Measurements from ENCODE around the gene NDUFS8.

Gene NDUFS8

DNA sequence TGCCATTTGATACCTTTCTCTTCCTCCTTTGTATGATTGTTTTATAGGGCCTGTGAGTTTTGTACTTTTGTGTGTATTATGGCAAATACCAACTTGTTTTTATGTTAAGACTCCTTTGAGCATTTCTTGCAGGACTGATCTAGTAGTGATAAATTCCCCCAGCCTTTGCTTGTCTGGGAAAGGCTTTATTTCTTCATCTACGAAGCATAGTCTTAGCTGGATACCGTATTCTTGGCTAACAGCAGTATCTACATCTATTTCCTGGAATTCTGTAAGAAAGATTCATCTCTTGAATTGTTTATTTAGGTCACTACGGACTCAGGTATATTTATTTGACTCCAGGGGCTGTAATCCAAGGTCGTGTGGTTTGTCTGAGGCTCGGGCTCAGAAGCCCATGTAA is 6.0 kb upstream of the NDUFS8 start:
- H3K27me3 ChIP-seq (ENCODE audit: insufficient read depth, insufficient read length): no peaks in the 10 kb centered on the region
- H3K36me3 ChIP-seq (ENCODE audit: insufficient read depth, insufficient read length, low read length): peaks cover 33% of the 10 kb centered on the region
- peaks cover 39% of the 10 kb centered on the region for H3K4me1 ChIP-seq (ENCODE audit: insufficient read depth, insufficient read length)
- no peak for DNase-seq (ENCODE audit: low read depth, low spot score)
- no peak overlapping the region for H3K9ac ChIP-seq (ENCODE audit: insufficient read length, low read depth)
- H3K9me3 ChIP-seq (ENCODE audit: insufficient read depth, low read length): peaks cover 7% of the 10 kb centered on the region; the same call in 1 of the 2 replicates
- H3K4me3 ChIP-seq (ENCODE audit: insufficient read length, low read depth): no peak overlapping the region
- no peak for TF ChIP-seq SUZ12 (IDR thresholded peaks at IDR 0.05; ENCODE audit: extremely low read depth, insufficient read depth, insufficient read length)
- no peak for TF ChIP-seq YY1 (IDR thresholded peaks at IDR 0.05; ENCODE audit: insufficient read depth, insufficient read length)
- no peak for TF ChIP-seq ZNF274 (IDR thresholded peaks at IDR 0.05; ENCODE audit: low read depth, low read length)

DNA sequence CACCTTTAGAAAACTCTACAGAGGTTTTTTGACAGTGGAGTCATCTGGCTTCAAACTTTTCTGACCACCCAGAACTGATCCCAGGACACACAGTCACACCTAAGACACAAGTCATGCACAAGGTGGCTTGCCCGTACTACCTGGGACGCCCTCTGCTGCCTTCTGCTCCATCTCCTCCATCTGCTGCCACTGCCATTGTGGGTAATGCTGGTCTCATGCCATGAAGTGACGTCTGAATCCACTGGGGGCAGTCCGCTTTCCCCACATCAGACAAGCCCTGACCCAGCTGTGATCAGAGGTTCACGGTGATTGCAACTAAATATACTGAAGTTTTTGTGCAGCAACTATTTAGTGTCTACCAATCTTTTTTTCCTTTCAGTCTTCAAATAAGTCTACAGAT is 5.4 kb upstream of the NDUFS8 start:
- TF ChIP-seq ZNF274 (IDR thresholded peaks at IDR 0.05; ENCODE audit: low read depth, low read length) (no peak), YY1 (IDR thresholded peaks at IDR 0.05; ENCODE audit: insufficient read depth, insufficient read length) (no peak), SUZ12 (IDR thresholded peaks at IDR 0.05; ENCODE audit: extremely low read depth, insufficient read depth, insufficient read length) (no peak)
- H3K9me3 ChIP-seq (ENCODE audit: insufficient read depth, low read length): peaks cover 8% of the 10 kb centered on the region; the same call in 1 of the 2 replicates
- no peaks in the 10 kb centered on the region for H3K27me3 ChIP-seq (ENCODE audit: insufficient read depth, insufficient read length)
- peaks cover 33% of the 10 kb centered on the region for H3K36me3 ChIP-seq (ENCODE audit: insufficient read depth, insufficient read length, low read length)
- peaks cover 37% of the 10 kb centered on the region for H3K4me1 ChIP-seq (ENCODE audit: insufficient read depth, insufficient read length)
- no peak overlapping the region for H3K9ac ChIP-seq (ENCODE audit: insufficient read length, low read depth)
- DNase-seq (ENCODE audit: low read depth, low spot score): no peak
- H3K4me3 ChIP-seq (ENCODE audit: insufficient read length, low read depth): no peak overlapping the region

DNA sequence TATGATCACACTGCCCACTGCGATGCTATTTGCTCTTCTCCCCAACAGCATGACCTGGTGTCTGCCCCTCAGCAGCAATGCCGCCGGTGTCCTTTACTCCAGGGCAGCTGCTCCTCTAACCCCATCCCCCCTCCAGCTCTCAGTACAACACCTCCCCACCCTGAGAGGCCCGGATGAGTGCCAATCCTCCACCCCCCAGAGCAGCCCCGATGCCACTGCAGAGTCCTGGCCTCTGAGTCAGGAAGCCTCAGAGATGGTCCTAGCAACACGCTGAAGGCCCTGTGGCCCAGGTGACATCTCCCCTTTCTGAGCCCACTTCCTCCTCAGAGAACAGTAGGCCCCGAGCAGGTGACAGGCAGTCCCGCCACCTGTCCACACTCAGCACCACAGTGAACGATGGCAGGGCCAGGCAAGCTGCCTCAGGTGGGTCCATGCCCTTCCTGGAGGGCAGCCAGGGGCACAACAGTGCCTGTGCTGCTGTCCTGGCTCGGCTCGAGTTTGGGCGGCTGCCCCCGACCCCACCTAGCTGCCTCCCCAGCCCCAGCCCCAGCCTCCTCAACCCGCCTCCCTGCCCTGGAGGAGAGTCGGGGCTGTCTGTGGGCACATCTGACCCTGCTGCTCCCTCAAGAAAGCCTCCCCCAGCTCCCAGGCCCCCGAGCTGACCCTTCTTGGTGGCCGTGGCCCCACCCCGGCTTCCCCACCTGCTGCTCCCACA is 3.9 kb upstream of the NDUFS8 start:
- peaks cover 33% of the 10 kb centered on the region for H3K36me3 ChIP-seq (ENCODE audit: insufficient read depth, insufficient read length, low read length)
- H3K4me3 ChIP-seq (ENCODE audit: insufficient read length, low read depth): no peak overlapping the region
- H3K9me3 ChIP-seq (ENCODE audit: insufficient read depth, low read length): peaks cover 8% of the 10 kb centered on the region; the same call in 1 of the 2 replicates
- no peak for TF ChIP-seq ZNF274 (IDR thresholded peaks at IDR 0.05; ENCODE audit: low read depth, low read length)
- TF ChIP-seq SUZ12 (IDR thresholded peaks at IDR 0.05; ENCODE audit: extremely low read depth, insufficient read depth, insufficient read length): no peak
- no peak for DNase-seq (ENCODE audit: low read depth, low spot score)
- H3K27me3 ChIP-seq (ENCODE audit: insufficient read depth, insufficient read length): no peaks in the 10 kb centered on the region
- no peak overlapping the region for H3K9ac ChIP-seq (ENCODE audit: insufficient read length, low read depth)
- peaks cover 26% of the 10 kb centered on the region for H3K4me1 ChIP-seq (ENCODE audit: insufficient read depth, insufficient read length)

DNA sequence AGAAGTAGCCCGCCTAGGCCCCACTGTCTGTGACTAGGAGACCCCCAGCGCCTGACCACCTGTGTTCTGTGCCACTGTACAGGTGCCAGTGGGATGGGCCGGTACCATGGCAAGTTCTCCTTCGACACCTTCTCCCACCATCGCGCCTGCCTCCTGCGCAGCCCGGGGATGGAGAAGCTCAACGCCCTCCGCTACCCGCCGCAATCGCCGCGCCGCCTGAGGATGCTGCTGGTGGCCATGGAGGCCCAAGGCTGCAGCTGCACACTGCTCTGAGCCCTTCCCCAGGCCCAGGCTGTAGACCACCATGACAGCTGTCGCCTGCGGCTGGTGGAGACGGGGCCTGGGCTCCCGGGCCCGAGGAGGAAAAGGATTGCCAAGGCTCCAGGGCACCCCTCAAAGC is 2.8 kb upstream of the NDUFS8 start:
- Histone ChIP-seq H3K36me3 (ENCODE audit: insufficient read depth, insufficient read length, low read length) (peaks cover 43% of the 10 kb centered on the region), H3K27me3 (ENCODE audit: insufficient read depth, insufficient read length) (no peaks in the 10 kb centered on the region), H3K4me3 (ENCODE audit: insufficient read length, low read depth) (no peak overlapping the region), H3K9me3 (ENCODE audit: insufficient read depth, low read length) (peaks cover 8% of the 10 kb centered on the region; the same call in 1 of the 2 replicates), H3K4me1 (ENCODE audit: insufficient read depth, insufficient read length) (peaks cover 26% of the 10 kb centered on the region), H3K9ac (ENCODE audit: insufficient read length, low read depth) (no peak overlapping the region)
- TF ChIP-seq SUZ12 (IDR thresholded peaks at IDR 0.05; ENCODE audit: extremely low read depth, insufficient read depth, insufficient read length) (no peak), YY1 (IDR thresholded peaks at IDR 0.05; ENCODE audit: insufficient read depth, insufficient read length) (no peak), ZNF274 (IDR thresholded peaks at IDR 0.05; ENCODE audit: low read depth, low read length) (no peak)
- no peak for DNase-seq (ENCODE audit: low read depth, low spot score)

DNA sequence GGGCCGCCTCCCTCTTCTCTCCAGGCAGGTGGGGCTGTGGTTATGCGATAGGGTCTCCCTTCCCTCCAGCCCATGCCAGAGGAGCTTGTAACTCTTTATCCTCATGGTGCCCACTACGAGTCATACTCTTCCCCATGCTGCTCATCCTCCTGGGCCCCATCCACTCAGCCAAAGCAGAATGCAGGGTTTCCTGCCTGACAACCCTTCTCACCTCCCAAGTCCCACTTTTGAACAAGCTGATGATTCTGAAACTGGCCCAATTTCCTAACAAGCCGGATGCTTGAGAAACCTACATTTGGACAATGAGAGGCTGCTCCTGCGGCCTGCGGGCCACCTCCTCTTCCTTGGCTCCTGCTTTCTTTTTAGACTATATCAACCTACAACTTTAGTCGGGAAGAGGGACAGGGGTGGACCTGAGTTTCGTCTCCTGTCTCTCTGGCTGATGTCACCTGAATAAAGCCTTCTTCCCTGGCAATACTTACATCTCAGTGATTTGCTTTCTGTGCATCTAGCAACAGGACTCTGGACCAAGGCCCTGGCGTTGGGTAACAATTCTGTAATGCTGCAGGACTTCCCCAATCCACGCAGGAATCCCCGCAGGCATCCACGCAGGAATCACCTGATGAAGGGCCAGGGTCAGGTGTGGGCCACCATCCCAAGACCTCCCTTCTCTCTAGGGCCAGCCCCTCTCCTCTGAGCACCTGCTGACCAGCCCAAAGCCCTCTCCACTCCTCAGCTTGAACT is 1.5 kb upstream of the NDUFS8 start:
- peak overlapping the region; percentile 81 for H3K4me3 ChIP-seq (ENCODE audit: insufficient read length, low read depth)

DNA sequence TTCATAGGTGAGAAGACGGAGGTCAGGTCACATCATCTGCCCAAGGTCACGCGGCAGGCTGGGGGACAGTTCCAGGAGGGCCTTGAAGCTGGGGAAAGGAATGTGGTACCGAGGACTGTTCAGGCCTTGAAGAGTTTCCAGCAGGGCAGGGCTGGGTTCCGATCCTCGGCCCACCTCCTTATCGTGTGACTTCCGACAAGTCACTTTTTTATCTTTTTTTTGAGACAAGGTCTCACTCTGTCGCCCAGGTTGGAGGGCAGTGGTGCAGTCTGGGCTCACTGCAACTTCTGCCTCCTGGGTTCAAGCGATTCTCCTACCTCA is 623 bp downstream of the NDUFS8 start:
- Histone ChIP-seq H3K4me1 (ENCODE audit: insufficient read depth, insufficient read length) (peaks cover 26% of the 10 kb centered on the region), H3K27me3 (ENCODE audit: insufficient read depth, insufficient read length) (no peaks in the 10 kb centered on the region), H3K4me3 (ENCODE audit: insufficient read length, low read depth) (peak overlapping the region; percentile 92), H3K36me3 (ENCODE audit: insufficient read depth, insufficient read length, low read length) (peaks cover 51% of the 10 kb centered on the region), H3K9ac (ENCODE audit: insufficient read length, low read depth) (peak overlapping the region; percentile 96), H3K9me3 (ENCODE audit: insufficient read depth, low read length) (peaks cover 8% of the 10 kb centered on the region; the same call in 1 of the 2 replicates)
- TF ChIP-seq YY1 (IDR thresholded peaks at IDR 0.05; ENCODE audit: insufficient read depth, insufficient read length): no peak
- no peak for TF ChIP-seq ZNF274 (IDR thresholded peaks at IDR 0.05; ENCODE audit: low read depth, low read length)
- TF ChIP-seq SUZ12 (IDR thresholded peaks at IDR 0.05; ENCODE audit: extremely low read depth, insufficient read depth, insufficient read length): no peak
- DNase-seq (ENCODE audit: low read depth, low spot score): no peak

More for the DNA sequence above, 1.5 kb upstream of the NDUFS8 start:
- H3K36me3 ChIP-seq (ENCODE audit: insufficient read depth, insufficient read length, low read length): peaks cover 54% of the 10 kb centered on the region
- no peak for TF ChIP-seq ZNF274 (IDR thresholded peaks at IDR 0.05; ENCODE audit: low read depth, low read length)
- peaks cover 26% of the 10 kb centered on the region for H3K4me1 ChIP-seq (ENCODE audit: insufficient read depth, insufficient read length)
- peaks cover 8% of the 10 kb centered on the region; the same call in 1 of the 2 replicates for H3K9me3 ChIP-seq (ENCODE audit: insufficient read depth, low read length)
- H3K9ac ChIP-seq (ENCODE audit: insufficient read length, low read depth): peak overlapping the region; percentile 89
- no peak for DNase-seq (ENCODE audit: low read depth, low spot score)
- H3K27me3 ChIP-seq (ENCODE audit: insufficient read depth, insufficient read length): no peaks in the 10 kb centered on the region

GRCh38 chr11:68032003-68032402 is 1.5 kb downstream of the NDUFS8 start:
- peaks cover 21% of the 10 kb centered on the region for H3K4me1 ChIP-seq (ENCODE audit: insufficient read depth, insufficient read length)
- TF ChIP-seq YY1 (IDR thresholded peaks at IDR 0.05; ENCODE audit: insufficient read depth, insufficient read length) (no peak), ZNF274 (IDR thresholded peaks at IDR 0.05; ENCODE audit: low read depth, low read length) (no peak)
- no peaks in the 10 kb centered on the region for H3K27me3 ChIP-seq (ENCODE audit: insufficient read depth, insufficient read length)
- no peak overlapping the region for H3K4me3 ChIP-seq (ENCODE audit: insufficient read length, low read depth)
- H3K36me3 ChIP-seq (ENCODE audit: insufficient read depth, insufficient read length, low read length): peaks cover 53% of the 10 kb centered on the region
- peaks cover 8% of the 10 kb centered on the region; the same call in 1 of the 2 replicates for H3K9me3 ChIP-seq (ENCODE audit: insufficient read depth, low read length)
- DNase-seq (ENCODE audit: low read depth, low spot score): no peak
- H3K9ac ChIP-seq (ENCODE audit: insufficient read length, low read depth): peak overlapping the region; percentile 96

Measured in NT2/D1 (cell line).